Fibroblast of pulmonary artery (primary cell): ENCODE results near the gene MYCBP2.
"Not testable (repeated sequence)": the region's sequence is repeated elsewhere in the genome, so short reads cannot be mapped to it uniquely, and the experiment has no call there.

ENCODE experiments used
- DNase-seq: peaks from one replicate; pipeline ENCODE4 v3.0.0-alpha.2; 2010; ENCODE audit warnings: low read depth
- H3K4me3 ChIP-seq: replicated peaks from 2 replicates; pipeline ENCODE4 v1.5.1; 2011; ENCODE audit warnings: low read depth, mild to moderate bottlenecking, control low read depth, low read length, moderate library complexity
- TF ChIP-seq, protein P1 (sequence below): IDR thresholded peaks from 2 replicates; pipeline ENCODE4 v1.5.1; 2011; ENCODE audit warnings: mild to moderate bottlenecking, control low read depth, low read length, inconsistent platforms; ENCODE audit errors: missing control alignments

Gene MYCBP2

DNA sequence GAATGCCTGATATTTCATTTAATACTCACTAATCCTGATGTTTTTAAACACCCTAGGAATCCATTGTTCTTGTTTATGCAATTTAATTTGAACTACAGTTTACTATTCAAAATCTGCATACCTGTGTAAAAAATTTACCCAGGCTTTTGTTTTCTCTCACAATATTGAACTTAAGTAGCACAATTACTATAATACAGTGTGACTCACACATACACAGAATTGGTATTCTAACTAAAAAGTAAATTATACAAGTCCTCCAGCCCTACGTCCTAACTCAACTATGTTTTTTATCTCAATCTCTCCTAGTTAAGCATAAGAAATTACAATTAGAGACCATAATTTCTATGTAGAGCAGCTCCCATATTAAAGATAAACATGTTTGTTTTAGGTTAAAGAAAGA lies 41.8 kb downstream of the MYCBP2 start:
- TF ChIP-seq, protein P1, sequence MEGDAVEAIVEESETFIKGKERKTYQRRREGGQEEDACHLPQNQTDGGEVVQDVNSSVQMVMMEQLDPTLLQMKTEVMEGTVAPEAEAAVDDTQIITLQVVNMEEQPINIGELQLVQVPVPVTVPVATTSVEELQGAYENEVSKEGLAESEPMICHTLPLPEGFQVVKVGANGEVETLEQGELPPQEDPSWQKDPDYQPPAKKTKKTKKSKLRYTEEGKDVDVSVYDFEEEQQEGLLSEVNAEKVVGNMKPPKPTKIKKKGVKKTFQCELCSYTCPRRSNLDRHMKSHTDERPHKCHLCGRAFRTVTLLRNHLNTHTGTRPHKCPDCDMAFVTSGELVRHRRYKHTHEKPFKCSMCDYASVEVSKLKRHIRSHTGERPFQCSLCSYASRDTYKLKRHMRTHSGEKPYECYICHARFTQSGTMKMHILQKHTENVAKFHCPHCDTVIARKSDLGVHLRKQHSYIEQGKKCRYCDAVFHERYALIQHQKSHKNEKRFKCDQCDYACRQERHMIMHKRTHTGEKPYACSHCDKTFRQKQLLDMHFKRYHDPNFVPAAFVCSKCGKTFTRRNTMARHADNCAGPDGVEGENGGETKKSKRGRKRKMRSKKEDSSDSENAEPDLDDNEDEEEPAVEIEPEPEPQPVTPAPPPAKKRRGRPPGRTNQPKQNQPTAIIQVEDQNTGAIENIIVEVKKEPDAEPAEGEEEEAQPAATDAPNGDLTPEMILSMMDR, result no peak
- DNase-seq, result no peak
- H3K4me3 ChIP-seq, result no peak overlapping the region

DNA sequence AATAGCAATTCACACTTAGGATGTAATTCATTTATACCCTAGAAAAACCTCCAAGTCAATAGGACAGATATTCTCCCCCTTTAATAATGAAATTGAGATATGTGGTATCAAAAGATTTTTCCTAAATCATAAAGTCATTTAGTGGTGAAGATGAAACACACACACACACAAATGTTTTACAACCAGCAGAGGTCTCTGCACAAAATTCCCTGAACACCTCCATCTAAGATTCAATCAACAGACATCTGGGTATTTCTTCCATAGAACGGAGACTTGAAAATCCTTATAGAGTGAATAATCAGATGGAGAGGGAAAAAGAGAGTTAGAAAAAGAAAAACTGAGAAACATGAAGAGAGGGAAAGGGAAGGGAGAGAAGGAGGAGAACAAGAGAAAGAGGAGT lies 52.8 kb downstream of the MYCBP2 start:
- TF ChIP-seq, protein P1, result no peak
- H3K4me3 ChIP-seq, result no peak overlapping the region
- DNase-seq, result no peak

DNA sequence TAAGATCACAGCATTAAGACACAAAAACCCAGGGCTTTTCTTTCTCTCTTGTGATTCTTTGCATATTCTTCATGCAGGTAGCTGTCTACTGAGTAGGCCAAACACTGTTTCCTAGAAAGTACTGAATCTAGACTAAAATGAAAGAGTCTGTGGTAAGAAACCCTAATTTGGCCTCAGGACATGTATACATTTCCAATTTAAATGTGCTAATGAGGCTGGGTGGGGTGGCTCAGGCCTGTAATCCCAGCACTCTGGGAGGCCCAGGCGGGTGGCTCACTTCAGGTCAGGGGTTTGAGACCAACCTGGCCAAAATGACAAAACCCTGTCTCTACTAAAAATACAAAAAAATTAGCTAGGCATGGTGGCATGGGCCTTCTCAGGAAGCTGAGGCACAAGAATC lies 57.8 kb downstream of the MYCBP2 start:
- DNase-seq, result no peak
- TF ChIP-seq, protein P1, result no peak
- H3K4me3 ChIP-seq, result no peak overlapping the region

DNA sequence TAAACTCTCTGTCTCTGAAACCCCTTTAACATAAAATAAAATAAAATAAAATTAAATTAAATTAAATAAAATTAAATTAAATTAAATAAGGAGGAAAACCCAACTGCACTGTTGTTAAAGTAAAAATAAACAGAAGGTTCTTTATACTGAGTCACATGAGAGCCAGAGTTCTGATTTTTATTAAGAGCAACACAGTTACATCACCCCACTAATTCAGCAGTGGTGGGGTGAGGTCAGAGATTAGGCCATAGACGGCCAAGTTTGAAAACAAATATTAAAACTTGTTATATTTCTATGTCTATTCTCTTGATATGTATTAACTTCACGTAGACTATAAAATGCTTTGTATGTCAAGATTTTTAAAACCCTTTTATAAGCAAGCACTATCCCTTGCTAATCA lies 59.5 kb downstream of the MYCBP2 start:
- TF ChIP-seq, protein P1, result no peak
- no peak overlapping the region for H3K4me3 ChIP-seq
- no peak for DNase-seq

DNA sequence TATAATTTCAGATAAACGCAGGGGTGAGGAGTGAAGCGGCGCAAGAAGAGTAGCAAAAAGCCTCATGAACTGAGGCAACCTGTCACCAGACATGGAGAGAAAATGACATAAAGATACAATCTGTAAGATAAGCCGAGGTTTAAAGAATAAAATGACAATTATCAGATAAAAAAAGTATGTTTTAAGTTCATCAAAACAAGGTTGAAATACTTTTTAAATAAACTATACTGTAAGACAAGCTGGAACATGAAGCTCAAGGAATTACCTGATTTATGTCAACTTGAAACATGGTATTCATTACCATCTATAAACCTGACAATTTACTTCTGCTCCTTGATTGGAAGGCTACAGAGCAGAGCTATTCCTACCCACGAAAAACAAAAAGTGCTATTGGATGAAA lies 61.6 kb downstream of the MYCBP2 start:
- TF ChIP-seq, protein P1, result no peak
- no peak overlapping the region for H3K4me3 ChIP-seq
- no peak for DNase-seq

DNA sequence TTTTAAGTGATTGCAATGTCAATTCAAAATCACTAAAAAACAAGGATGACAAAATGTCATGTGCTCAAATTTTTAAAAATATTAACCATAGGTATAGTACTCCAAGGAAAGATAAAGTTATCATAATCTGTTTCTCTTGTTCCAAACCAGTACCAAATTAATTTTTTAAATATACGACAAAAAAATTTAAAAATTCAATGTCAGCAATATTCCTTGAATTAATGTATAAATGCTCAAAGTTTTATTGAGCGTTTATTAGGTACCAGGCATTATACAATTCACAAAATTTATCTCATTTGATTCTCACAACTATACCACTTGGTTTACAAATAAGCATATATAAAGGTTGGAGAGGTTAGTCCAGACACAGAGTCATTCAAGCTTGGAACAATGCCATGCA lies 64.7 kb downstream of the MYCBP2 start:
- no peak for DNase-seq
- no peak overlapping the region for H3K4me3 ChIP-seq
- TF ChIP-seq, protein P1, result no peak

DNA sequence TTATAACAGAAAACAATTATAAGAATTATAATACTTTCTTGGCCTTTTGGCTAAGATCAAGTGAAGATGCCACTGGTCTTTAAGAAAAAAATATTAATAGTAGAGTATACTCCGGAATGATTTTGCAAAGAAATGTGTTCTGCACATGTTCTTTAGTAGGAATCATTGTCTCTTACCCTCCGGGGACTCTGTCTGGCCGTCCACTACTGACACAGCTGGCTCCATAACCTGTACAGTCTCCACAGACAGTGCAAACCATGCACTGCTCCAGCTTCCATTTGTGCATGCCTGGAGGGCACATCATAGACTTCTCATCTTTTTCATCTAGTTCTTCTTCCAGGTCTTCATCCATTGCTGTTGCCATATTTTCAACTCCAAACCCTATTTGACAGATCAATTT lies 75.9 kb downstream of the MYCBP2 start:
- TF ChIP-seq, protein P1, result no peak
- DNase-seq, result no peak
- no peak overlapping the region for H3K4me3 ChIP-seq

DNA sequence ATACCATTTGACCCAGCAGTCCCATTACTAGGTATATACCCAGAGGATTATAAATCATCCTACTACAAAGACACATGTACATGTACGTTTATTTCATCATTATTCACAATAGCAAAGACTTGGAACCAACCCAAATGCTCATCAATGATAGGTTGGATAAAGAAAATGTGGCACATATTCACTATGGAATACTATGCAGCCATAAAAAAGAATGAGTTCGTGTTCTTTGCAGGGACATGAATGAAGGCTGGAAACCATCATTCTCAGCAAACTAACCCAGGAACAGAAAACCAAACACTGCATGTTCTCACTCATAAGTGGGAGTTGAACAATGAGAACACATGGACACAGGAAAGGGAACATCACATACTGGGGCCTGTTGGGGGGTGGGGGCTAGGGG lies 81.7 kb downstream of the MYCBP2 start:
- not testable (repeated sequence) for DNase-seq, H3K4me3 ChIP-seq
